NCI-H146 treated with DMSO at 0.1 percent for 48 hours (cell line): ENCODE measurements around the gene PPP1R12B.

ENCODE experiments used
- DNase-seq: peaks from one replicate; lab custom pipeline; 2025; ENCODE audit not compliant: unreplicated experiment; lab: John Stamatoyannopoulos, UW

PPP1R12B gene, protein sequence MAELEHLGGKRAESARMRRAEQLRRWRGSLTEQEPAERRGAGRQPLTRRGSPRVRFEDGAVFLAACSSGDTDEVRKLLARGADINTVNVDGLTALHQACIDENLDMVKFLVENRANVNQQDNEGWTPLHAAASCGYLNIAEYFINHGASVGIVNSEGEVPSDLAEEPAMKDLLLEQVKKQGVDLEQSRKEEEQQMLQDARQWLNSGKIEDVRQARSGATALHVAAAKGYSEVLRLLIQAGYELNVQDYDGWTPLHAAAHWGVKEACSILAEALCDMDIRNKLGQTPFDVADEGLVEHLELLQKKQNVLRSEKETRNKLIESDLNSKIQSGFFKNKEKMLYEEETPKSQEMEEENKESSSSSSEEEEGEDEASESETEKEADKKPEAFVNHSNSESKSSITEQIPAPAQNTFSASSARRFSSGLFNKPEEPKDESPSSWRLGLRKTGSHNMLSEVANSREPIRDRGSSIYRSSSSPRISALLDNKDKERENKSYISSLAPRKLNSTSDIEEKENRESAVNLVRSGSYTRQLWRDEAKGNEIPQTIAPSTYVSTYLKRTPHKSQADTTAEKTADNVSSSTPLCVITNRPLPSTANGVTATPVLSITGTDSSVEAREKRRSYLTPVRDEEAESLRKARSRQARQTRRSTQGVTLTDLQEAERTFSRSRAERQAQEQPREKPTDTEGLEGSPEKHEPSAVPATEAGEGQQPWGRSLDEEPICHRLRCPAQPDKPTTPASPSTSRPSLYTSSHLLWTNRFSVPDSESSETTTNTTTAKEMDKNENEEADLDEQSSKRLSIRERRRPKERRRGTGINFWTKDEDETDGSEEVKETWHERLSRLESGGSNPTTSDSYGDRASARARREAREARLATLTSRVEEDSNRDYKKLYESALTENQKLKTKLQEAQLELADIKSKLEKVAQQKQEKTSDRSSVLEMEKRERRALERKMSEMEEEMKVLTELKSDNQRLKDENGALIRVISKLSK

DNA sequence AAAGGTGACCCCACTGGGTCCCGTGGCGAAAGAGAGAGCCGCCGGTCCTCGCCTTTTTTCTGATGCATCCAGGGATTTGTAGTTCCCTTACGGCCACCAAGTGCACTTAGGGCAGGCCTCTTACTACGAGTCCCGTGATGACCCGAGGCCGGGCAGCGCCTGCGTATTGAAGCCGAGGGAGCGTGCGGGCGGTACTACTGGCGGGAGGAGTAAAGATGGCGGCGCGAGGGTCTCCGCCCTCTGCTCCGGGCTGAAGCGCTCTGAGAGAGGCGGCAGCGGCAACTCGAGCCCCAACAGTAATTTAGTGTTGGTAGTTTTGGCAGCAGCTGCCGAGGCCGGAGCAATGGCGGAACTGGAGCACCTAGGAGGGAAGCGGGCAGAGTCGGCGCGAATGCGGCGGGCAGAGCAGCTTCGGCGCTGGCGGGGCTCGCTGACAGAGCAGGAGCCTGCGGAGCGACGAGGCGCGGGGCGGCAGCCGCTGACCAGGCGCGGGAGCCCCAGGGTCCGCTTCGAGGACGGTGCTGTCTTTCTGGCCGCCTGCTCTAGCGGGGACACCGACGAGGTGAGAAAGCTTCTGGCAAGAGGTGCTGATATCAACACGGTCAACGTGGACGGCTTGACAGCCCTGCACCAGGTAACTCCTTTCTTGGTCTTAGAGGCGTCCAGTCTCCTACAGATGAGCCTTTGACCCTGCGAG lies at the start of gene PPP1R12B:
Gene PPP1R12B (plus strand): TSS at position 191 of the 697 bp plus-strand sequence. CDS start 153 bp downstream, at position 344.
- DNase-seq, result peak; percentile 97

- no peak for DNase-seq
Observed at GRCh38 chr1:202302166-202302565, 46.3 kb upstream of the PPP1R12B start.

- DNase-seq, result no peak
Observed at GRCh38 chr1:202304375-202304774, 44.1 kb upstream of the PPP1R12B start.

GRCh38 chr1:202305168-202305567 lies 43.3 kb upstream of the PPP1R12B start:
- DNase-seq, result no peak

- no peak for DNase-seq
Observed at GRCh38 chr1:202306535-202307345, 41.8 kb upstream of the PPP1R12B start.

GRCh38 chr1:202310071-202310725 lies 38.3 kb upstream of the PPP1R12B start:
- no peak for DNase-seq

GRCh38 chr1:202310746-202311145 lies 37.8 kb upstream of the PPP1R12B start:
- DNase-seq, result no peak

- DNase-seq, result no peak
Observed at GRCh38 chr1:202311875-202312635, 36.4 kb upstream of the PPP1R12B start.

- peak; percentile 69 for DNase-seq
Observed at GRCh38 chr1:202315576-202316168, 32.8 kb upstream of the PPP1R12B start.

- DNase-seq, result no peak
Observed at GRCh38 chr1:202316186-202316585, 32.3 kb upstream of the PPP1R12B start.

GRCh38 chr1:202317941-202318925 lies 30.3 kb upstream of the PPP1R12B start:
- DNase-seq, result no peak

- no peak for DNase-seq
Observed at GRCh38 chr1:202319381-202320080, 29.0 kb upstream of the PPP1R12B start.

GRCh38 chr1:202320081-202320405 lies 28.5 kb upstream of the PPP1R12B start:
- DNase-seq, result no peak

DNA sequence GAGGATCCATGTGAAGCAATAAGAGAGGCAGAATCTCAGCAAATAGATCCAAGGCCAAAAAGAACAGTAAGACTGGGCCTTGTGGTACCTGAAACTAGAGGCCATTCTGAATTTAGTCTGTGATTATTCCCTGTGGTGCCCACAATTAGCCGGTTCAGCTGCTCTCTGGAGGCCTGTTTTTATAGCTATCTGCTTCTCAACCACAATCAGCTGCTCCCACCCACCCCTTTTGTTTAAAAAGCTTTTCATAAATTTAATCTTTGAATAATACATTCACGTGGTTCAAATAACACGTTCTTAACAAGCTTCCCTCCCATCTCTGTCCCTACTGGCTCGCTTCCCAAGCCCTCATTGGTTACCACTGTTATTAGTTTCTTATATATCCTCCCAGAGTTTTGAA lies 24.8 kb upstream of the PPP1R12B start:
- DNase-seq, result peak; percentile 42

DNA sequence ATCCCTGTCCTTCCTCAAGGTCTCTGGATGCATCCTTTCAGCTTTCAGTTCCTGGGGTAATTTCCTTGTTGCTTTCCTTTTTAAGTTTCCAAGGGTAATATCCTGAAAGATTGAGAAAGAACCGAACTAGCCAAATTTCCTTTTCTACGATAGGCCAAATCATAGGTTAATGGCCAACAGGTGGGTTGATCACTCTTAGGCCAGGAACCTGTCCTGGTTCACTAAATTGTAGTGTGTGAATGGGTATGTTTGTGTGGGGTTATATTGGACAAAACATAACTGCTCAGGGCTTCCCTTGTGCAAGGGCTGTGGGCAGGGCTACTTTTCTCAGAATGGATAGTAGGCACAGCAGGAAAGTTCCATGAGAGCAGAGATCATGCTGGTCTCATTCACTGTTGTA lies 23.9 kb upstream of the PPP1R12B start:
- no peak for DNase-seq

DNA sequence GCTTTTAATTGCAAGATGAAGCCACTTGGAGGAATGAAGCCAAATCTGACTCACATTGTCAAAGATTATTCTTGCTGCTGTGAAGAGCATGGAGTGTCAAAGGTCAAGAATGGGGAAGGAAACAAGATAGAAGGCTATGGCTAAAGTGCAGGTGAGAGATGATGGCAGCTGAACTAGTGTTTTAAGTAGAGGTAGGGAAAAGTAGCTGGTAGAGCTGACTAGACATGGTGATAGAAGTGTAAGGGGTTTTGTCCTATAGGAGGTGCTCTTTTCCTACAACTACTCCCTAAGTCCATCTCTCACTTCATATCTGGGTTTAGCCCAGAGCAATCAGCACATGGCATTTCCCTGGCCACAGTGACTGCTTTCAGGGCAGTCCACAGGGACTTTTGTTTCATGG lies 18.6 kb upstream of the PPP1R12B start:
- no peak for DNase-seq

- DNase-seq, result no peak
Observed at GRCh38 chr1:202333861-202334260, 14.6 kb upstream of the PPP1R12B start.
